Ovary (tissue), 9 donors: ENCODE data around the gene UROC1. TPM values are rescaled to one million over a fixed set of nuclear protein-coding genes. Genes with fewer than 3 reads are reported as not detected.

Experiments
- DNase-seq, 5 donors: peaks; one replicate each; pipeline ENCODE4 v3.0.0-alpha.2; 2019 to 2020
- H3K27ac ChIP-seq, 2 donors: fragments of 200-600 bp; one replicate each; pipeline versions ENCODE4 v1.5.1 to v1.8.0; 2019 to 2022
- H3K27me3 ChIP-seq: fragments of 200-600 bp; one replicate; pipeline ENCODE4 v1.8.0; 2022
- H3K36me3 ChIP-seq: fragments of 200-600 bp; sonication (generic); one replicate; pipeline ENCODE4 v1.5.1; 2019
- H3K4me1 ChIP-seq: one replicate; pipeline ENCODE4 v1.8.1; 2013; ENCODE audit warnings: mild to moderate bottlenecking, moderate library complexity; ENCODE audit not compliant: insufficient read depth
- H3K4me3 ChIP-seq: fragments of 200-600 bp; sonication (generic); one replicate; pipeline ENCODE4 v1.5.1; 2017
- H3K9me3 ChIP-seq, 2 donors: fragments of 200-600 bp in 1 of 2; sonication (generic) in 1 of 2; one replicate each; pipeline versions ENCODE4 v1.5.1 to v1.8.1; 2013 to 2019; ENCODE audit warnings: mild to moderate bottlenecking in 1 of 2, moderate library complexity in 1 of 2
- CTCF ChIP-seq, 3 donors: fragments of 450-650 bp in 2 of 3; fragments of 200-600 bp in 1 of 3; IDR thresholded peaks; one replicate each; pipeline versions ENCODE4 v1.5.1 to v1.8.0; 2016 to 2022; ENCODE audit warnings: antibody characterized with exemption in 3 of 3, mild to moderate bottlenecking in 1 of 3
- EP300 ChIP-seq: sonication (generic); formaldehyde crosslinking; IDR thresholded peaks from one replicate; pipeline ENCODE4 v1.6.1; 2017; ENCODE audit warnings: antibody characterized with exemption
- POLR2A ChIP-seq: fragments of 450-650 bp; IDR thresholded peaks from one replicate; pipeline ENCODE4 v1.6.1; 2017; ENCODE audit warnings: antibody characterized with exemption, mild to moderate bottlenecking, moderate library complexity
- WGBS, 3 donors: extraction: QIAGEN DNeasy Blood & Tissue Kit in 1 of 3; methylation state at CpG; one replicate each; pipeline versions ENCODE4 v1.1.5 to v1.1.7; 2013 to 2017; 5-methylcytosine and 5-hydroxymethylcytosine counted together
- intact Hi-C, 4 donors: fragments of 100-400 bp; cut with DNase I; formaldehyde crosslinking; loops; one replicate each; pipeline versions ENCODE4 v1.11.0 to v1.15.1; 2022 to 2023
- polyA plus RNA-seq, 2 donors: library from polyadenylated mRNA; stranded (reverse); fragments of 200-250 nt in 1 of 2; fragments of 350-450 nt in 1 of 2; fragmentation: Illumina TruSeq in 1 of 2; extraction: RNeasy Lipid Tissue Mini Kit (QIAGEN cat#74804) in 1 of 2; gene quantifications; one replicate each; pipeline ENCODE4 v1.2.3, GENCODE V29; 2013 to 2014
- total RNA-seq, 7 donors: library from RNA; depleted of rRNA in 2 of 7; stranded (reverse); fragments of >200 nt in 2 of 7; fragmentation: NEBNext Ultra II Directional in 3 of 7; extraction: Animal tissue kit (Norgen Biotek cat#: 25700) in 3 of 7; gene quantifications; one replicate each; pipeline versions ENCODE4 v1.1.0 to v1.2.4, GENCODE V29; 2016 to 2023
- donor health status: DM: no; HTN: no; CAD: no; lungs with moderate emphysema.
- donor health status: DM: no; HTN: no; CAD: no.
- donor health status: Bipolar disorder and iron deficiency.
- donor health status: DM: yes; HTN: yes; CAD: no.
- donor health status: DM: no; HTN: no; CAD: no.
- donor health status: DM: yes; HTN: yes; CAD: no.

UROC1 gene
- total and polyA plus RNA-seq, 9 donors, result 0.06 to 0.32 (median 0.12) TPM; not detected in 4

DNA sequence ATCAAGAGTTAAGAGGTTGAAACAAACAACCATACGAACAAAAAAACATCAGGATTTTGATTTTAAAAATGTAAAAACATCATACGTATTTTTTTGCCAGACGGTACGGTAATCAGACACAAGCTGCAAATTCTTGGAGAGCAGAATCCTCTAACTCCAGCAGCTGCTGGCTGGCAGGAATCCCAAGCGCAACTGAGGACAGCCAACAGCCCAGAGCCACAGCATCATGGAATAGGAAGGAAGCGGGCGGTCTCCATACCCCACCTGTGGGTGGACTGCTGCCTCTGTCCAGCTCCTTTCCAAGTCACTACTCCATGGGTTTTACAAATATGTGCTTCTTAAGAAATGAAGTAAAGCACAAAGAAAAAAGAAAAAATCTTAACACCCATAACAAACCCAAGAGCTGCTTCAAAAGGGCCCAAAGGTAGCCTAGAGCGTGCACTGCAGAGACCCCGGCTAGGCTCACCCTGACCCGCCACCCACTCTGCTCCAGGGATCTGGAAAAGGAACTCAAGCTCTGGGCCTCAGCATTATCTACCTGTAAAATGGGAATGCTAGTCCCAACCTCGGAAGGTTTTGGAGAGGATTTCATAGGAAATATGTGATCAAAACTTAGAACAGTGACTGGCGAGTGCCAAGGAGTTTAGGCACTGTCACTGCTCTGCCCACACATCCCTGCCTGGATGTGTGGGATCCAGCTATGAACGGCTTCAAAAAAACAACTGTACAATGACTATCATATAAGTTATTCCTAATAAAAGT lies 75.3 kb downstream of the UROC1 start:
- Histone ChIP-seq H3K36me3 (no peaks in the 10 kb centered on the region), H3K4me3 (no peak overlapping the region), H3K27me3 (no peaks in the 10 kb centered on the region), H3K9me3 (no peaks in the 10 kb centered on the region), H3K4me1 (peaks cover 3% of the 10 kb centered on the region), H3K27ac (no peak overlapping the region)
- intact Hi-C loops, result no loop called here
- WGBS, 3 donors, result 42 to 52% (median 49%) methylated on average over 13 of the region's 13 CpGs
- peak in 1 of 3 donors; percentile 12 for TF ChIP-seq CTCF (IDR thresholded peaks at IDR 0.05)
- TF ChIP-seq EP300, result no peak
- no peak for TF ChIP-seq POLR2A
- peak; percentile 65 to 86 (median 75) for DNase-seq

GRCh38 chr3:126441256-126441880 lies 76.2 kb downstream of the UROC1 start:
- DNase-seq, result peak in 3 of 5 donors; percentile 8 to 17 (median 12)
- H3K4me3 ChIP-seq, result no peak overlapping the region
- H3K4me1 ChIP-seq, result peaks cover 3% of the 10 kb centered on the region
- WGBS, 3 donors, result 66 to 79% (median 71%) methylated on average over 17 to 20 of the region's 20 CpGs
- TF ChIP-seq POLR2A (no peak), EP300 (no peak), CTCF (IDR thresholded peaks at IDR 0.05) (no peak)
- no peaks in the 10 kb centered on the region for H3K27me3 ChIP-seq
- H3K9me3 ChIP-seq, result no peaks in the 10 kb centered on the region
- no peak overlapping the region for H3K27ac ChIP-seq
- intact Hi-C loops, result no loop called here
- no peaks in the 10 kb centered on the region for H3K36me3 ChIP-seq

DNA sequence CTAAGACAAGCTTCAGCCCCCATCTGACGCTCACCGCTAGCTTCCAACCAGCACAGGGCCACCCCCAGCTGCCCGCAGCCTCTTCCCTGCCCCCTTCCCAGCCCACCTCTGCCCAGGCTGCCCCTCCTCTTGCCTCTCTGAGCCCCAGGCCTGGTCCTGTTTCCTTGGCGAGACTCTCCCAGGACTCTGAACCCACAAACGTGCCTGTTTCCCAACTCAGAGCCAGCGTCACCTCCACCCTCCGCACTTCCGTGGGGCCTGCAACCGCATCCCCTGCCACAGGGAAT lies 76.9 kb downstream of the UROC1 start:
- intact Hi-C loops, result no loop called here
- Histone ChIP-seq H3K9me3 (no peaks in the 10 kb centered on the region), H3K27ac (no peak overlapping the region), H3K36me3 (no peaks in the 10 kb centered on the region), H3K27me3 (no peaks in the 10 kb centered on the region), H3K4me3 (no peak overlapping the region), H3K4me1 (peaks cover 3% of the 10 kb centered on the region)
- WGBS, 3 donors, result 92 to 93% (median 93%) methylated on average over 9 of the region's 9 CpGs
- TF ChIP-seq EP300 (no peak), CTCF (IDR thresholded peaks at IDR 0.05) (no peak), POLR2A (no peak)
- DNase-seq, result peak in 2 of 5 donors; percentile 5 to 9

DNA sequence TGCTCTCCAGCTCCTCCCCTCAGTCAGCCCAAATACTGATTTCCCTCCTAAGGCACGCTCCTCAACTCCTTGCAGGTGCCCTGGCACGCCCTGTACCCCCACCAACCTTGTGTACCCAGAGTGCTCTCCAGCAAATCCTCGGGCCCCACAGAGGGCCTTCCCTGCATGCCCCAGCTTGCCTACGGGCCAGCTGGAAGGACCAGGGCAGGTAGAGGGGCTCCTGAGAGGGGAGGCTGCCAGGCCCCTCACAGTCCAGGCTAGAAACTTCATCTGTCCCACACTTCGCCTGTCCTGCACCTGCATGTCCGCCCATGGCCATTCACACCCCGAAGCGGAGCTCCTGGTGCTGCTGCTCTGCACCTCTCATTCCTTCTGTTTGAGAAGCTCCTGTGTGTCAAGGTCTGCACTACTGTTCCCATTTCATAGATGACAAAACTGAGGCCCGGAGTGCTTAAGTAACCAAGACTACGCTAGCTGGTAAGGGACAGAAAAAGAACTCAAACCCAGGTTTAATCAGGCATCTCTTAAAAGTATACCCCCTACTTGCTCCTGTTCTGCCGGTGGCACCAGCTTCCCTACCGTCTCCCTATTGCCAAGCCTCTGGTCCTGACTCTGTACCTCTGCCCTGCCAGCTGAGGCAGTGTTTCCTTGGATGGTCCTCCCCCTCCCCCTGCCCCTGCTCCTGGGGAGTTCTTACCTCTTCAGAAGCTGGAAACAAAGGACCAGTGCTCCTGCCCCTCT lies 77.4 kb downstream of the UROC1 start:
- DNase-seq, result peak in 2 of 5 donors; percentile 5 to 8
- intact Hi-C loops, result no loop called here

More for the DNA sequence above, 77.4 kb downstream of the UROC1 start:
- Histone ChIP-seq H3K27me3 (no peaks in the 10 kb centered on the region), H3K36me3 (no peaks in the 10 kb centered on the region), H3K27ac (no peak overlapping the region), H3K9me3 (no peaks in the 10 kb centered on the region), H3K4me3 (no peak overlapping the region), H3K4me1 (peaks cover 3% of the 10 kb centered on the region)
- TF ChIP-seq CTCF (IDR thresholded peaks at IDR 0.05), result no peak
- no peak for TF ChIP-seq POLR2A
- no peak for TF ChIP-seq EP300
- WGBS, 3 donors, result 88 to 92% (median 88%) methylated on average over 12 of the region's 12 CpGs
